HG03457 (cell line): Measurements from ENCODE around the gene PRLR.
A peak's percentile ranks its signal among the peaks of the same experiment; 100 is the strongest.
"Not testable (repeated sequence)": the region's sequence is repeated elsewhere in the genome, so short reads cannot be mapped to it uniquely, and the experiment has no call there.

Experiments
- ATAC-seq: cut with Tn5 transposase; IDR thresholded peaks from one replicate; pipeline ENCODE4 v1.9.1; 2021; ENCODE audit warnings: moderate number of reproducible peaks; ENCODE audit not compliant: unreplicated experiment

Gene PRLR

GRCh38 chr5:35045280-35045679, 185.0 kb downstream of the PRLR start:
- no peak for ATAC-seq

- no peak for ATAC-seq
These were observed 185.6 kb downstream of the PRLR start for GRCh38 chr5:35044649-35045048.

GRCh38 chr5:35042781-35043180, 187.5 kb downstream of the PRLR start:
- ATAC-seq = no peak

- ATAC-seq = no peak
These were observed 189.0 kb downstream of the PRLR start for GRCh38 chr5:35041261-35041660.

GRCh38 chr5:35038891-35039290, 191.4 kb downstream of the PRLR start:
- no peak for ATAC-seq

- no peak for ATAC-seq
These were observed 193.8 kb downstream of the PRLR start for GRCh38 chr5:35036536-35036935.

- not testable (repeated sequence) for ATAC-seq
These were observed 194.4 kb downstream of the PRLR start for GRCh38 chr5:35035929-35036328.

- ATAC-seq = no peak
These were observed 195.0 kb downstream of the PRLR start for GRCh38 chr5:35035271-35035670.

- ATAC-seq = no peak
These were observed 197.9 kb downstream of the PRLR start for GRCh38 chr5:35032356-35032755.

GRCh38 chr5:35031276-35031675, 199.0 kb downstream of the PRLR start:
- no peak for ATAC-seq

GRCh38 chr5:35030426-35031100, 199.7 kb downstream of the PRLR start:
- ATAC-seq = no peak

- no peak for ATAC-seq
These were observed 201.0 kb downstream of the PRLR start for GRCh38 chr5:35029333-35029732.

GRCh38 chr5:35026941-35027340, 203.3 kb downstream of the PRLR start:
- ATAC-seq = no peak

- no peak for ATAC-seq
These were observed 203.9 kb downstream of the PRLR start for GRCh38 chr5:35026280-35026840.

- no peak for ATAC-seq
These were observed 205.3 kb downstream of the PRLR start for GRCh38 chr5:35024911-35025510.

- no peak for ATAC-seq
These were observed 206.7 kb downstream of the PRLR start for GRCh38 chr5:35023391-35024178.

GRCh38 chr5:35016174-35017051, 213.9 kb downstream of the PRLR start:
- ATAC-seq = peak; percentile 88

GRCh38 chr5:35015063-35015462, 215.2 kb downstream of the PRLR start:
- ATAC-seq = no peak

- no peak for ATAC-seq
These were observed 217.5 kb downstream of the PRLR start for GRCh38 chr5:35012796-35013195.

GRCh38 chr5:35012365-35012764, 217.9 kb downstream of the PRLR start:
- ATAC-seq = no peak

GRCh38 chr5:35010676-35011075, 219.6 kb downstream of the PRLR start:
- no peak for ATAC-seq
